Stomach (tissue), 4 donors: ENCODE data around the gene LSR.

Experiments
- CTCF ChIP-seq, 7 experiments: fragments of 450-650 bp in 4 of 7; fragments of 200-600 bp in 3 of 7; sonication (generic) in 3 of 7; IDR thresholded peaks; one replicate each; pipeline ENCODE4 v1.5.1; 2016 to 2019; ENCODE audit warnings: antibody characterized with exemption in 7 of 7, control low read depth in 2 of 7, mild to moderate bottlenecking in 1 of 7
- EP300 ChIP-seq: sonication (generic); formaldehyde crosslinking; IDR thresholded peaks from one replicate; pipeline ENCODE4 v1.6.1; 2017; ENCODE audit warnings: antibody characterized with exemption
- POLR2A ChIP-seq, 4 donors: fragments of 450-650 bp; IDR thresholded peaks; one replicate each; pipeline ENCODE4 v1.6.1; 2016; ENCODE audit warnings: antibody characterized with exemption in 4 of 4, control low read depth in 2 of 4, mild to moderate bottlenecking in 1 of 4, moderate library complexity in 1 of 4
- POLR2AphosphoS5 ChIP-seq, 3 donors: sonication (generic); formaldehyde crosslinking; IDR thresholded peaks; one replicate each; pipeline ENCODE4 v1.6.1; 2016; ENCODE audit warnings: antibody characterized with exemption in 3 of 3

GRCh38 chr19:35310811-35311465, 62.1 kb downstream of the LSR start:
- TF ChIP-seq CTCF (IDR thresholded peaks at IDR 0.05): no peak
- no peak for TF ChIP-seq POLR2A (IDR thresholded peaks at IDR 0.05)
- no peak for TF ChIP-seq EP300
- TF ChIP-seq POLR2AphosphoS5 (IDR thresholded peaks at IDR 0.05): no peak
